Naive thymus-derived CD4-positive, alpha-beta T cell (primary cell): ENCODE measurements around the gene CCNG2. TPM values are rescaled to one million over a fixed set of nuclear protein-coding genes. Genes with fewer than 3 reads are reported as not detected.

Experiments
- ATAC-seq: fragments of 150-1000 bp; cut with Tn5 transposase; 2 replicates; pipeline ENCODE4 v1.10.0; 2021; ENCODE audit warnings: mild to moderate bottlenecking, moderate library complexity
- CTCF ChIA-PET: fragments of 350-600 bp; sonication (Branson Sonifier 250); formaldehyde crosslinking; loops from one replicate; lab custom pipeline; 2021; ENCODE audit warnings: antibody characterized with exemption; lab: Charles Lee
- POLR2A ChIA-PET: fragments of 350-600 bp; sonication (Branson Sonifier 250); formaldehyde crosslinking; loops from one replicate; lab custom pipeline; 2021; ENCODE audit warnings: antibody characterized with exemption, inconsistent platforms; lab: Charles Lee
- DNase-seq, 9 donors: peaks; one replicate each; pipeline versions ENCODE4 v3.0.0 to v3.0.0-alpha.2; 2020 to 2022; ENCODE audit warnings: mixed read lengths in 1 of 9
- H3K27ac ChIP-seq: one replicate; pipeline ENCODE4 v1.7.0; 2013; ENCODE audit warnings: mild to moderate bottlenecking, low read depth, low read length, moderate library complexity
- H3K27me3 ChIP-seq, 2 donors: one replicate each; pipeline ENCODE4 v1.7.0; 2013; ENCODE audit warnings: low read length in 2 of 2, mild to moderate bottlenecking in 2 of 2, moderate library complexity in 2 of 2; ENCODE audit not compliant: control insufficient read depth in 2 of 2, insufficient read depth in 2 of 2
- H3K36me3 ChIP-seq, 3 experiments: 1 replicate in 2 of 3; 2 replicates in 1 of 3; pipeline ENCODE4 v1.7.0; 2013; ENCODE audit warnings: low read length in 3 of 3, mild to moderate bottlenecking in 3 of 3, moderate library complexity in 1 of 3; ENCODE audit not compliant: insufficient read depth in 3 of 3, control insufficient read depth in 2 of 3
- H3K4me1 ChIP-seq, 2 donors: one replicate each; pipeline ENCODE4 v1.7.0; 2013; ENCODE audit warnings: low read length in 2 of 2, mild to moderate bottlenecking in 2 of 2, moderate library complexity in 1 of 2; ENCODE audit not compliant: control insufficient read depth in 2 of 2, insufficient read depth in 2 of 2
- H3K4me3 ChIP-seq: 2 replicates; pipeline ENCODE4 v1.7.0; 2013; ENCODE audit warnings: mild to moderate bottlenecking, low read length
- H3K9me3 ChIP-seq, 3 experiments: 1 replicate in 2 of 3; 2 replicates in 1 of 3; pipeline ENCODE4 v1.7.0; 2013; ENCODE audit warnings: low read length in 3 of 3; ENCODE audit not compliant: control insufficient read depth in 2 of 3
- H3K27ac Mint-ChIP-seq, 9 donors: one replicate each; pipeline ENCODE4 v1.8.0; 2020 to 2022; ENCODE audit warnings: mixed read lengths in 9 of 9, mild to moderate bottlenecking in 8 of 9, moderate library complexity in 5 of 9, inconsistent platforms in 2 of 9
- H3K27me3 Mint-ChIP-seq, 5 donors: one replicate each; pipeline ENCODE4 v1.8.0; 2021 to 2022; ENCODE audit warnings: mixed read lengths in 5 of 5, mild to moderate bottlenecking in 1 of 5
- H3K36me3 Mint-ChIP-seq, 5 donors: one replicate each; pipeline ENCODE4 v1.8.0; 2020 to 2022; ENCODE audit warnings: mixed read lengths in 5 of 5, mild to moderate bottlenecking in 3 of 5, inconsistent platforms in 1 of 5
- H3K4me1 Mint-ChIP-seq, 7 donors: one replicate each; pipeline ENCODE4 v1.8.0; 2020 to 2022; ENCODE audit warnings: mixed read lengths in 7 of 7, mild to moderate bottlenecking in 3 of 7, inconsistent platforms in 1 of 7
- H3K4me3 Mint-ChIP-seq, 10 donors: one replicate each; pipeline ENCODE4 v1.8.0; 2020 to 2022; ENCODE audit warnings: mild to moderate bottlenecking in 10 of 10, mixed read lengths in 10 of 10, moderate library complexity in 6 of 10, inconsistent platforms in 2 of 10
- H3K9me3 Mint-ChIP-seq, 11 donors: one replicate each; pipeline ENCODE4 v1.8.0; 2020 to 2022; ENCODE audit warnings: mixed read lengths in 11 of 11, mild to moderate bottlenecking in 4 of 11, inconsistent platforms in 1 of 11, moderate library complexity in 1 of 11
- intact Hi-C, 2 donors: fragments of 100-400 bp; cut with micrococcal nuclease; formaldehyde crosslinking; loops; one replicate each; pipeline ENCODE4 v1.15.1; 2023
- polyA plus RNA-seq, 2 donors: library from polyadenylated mRNA; unstranded; fragments of 300-500 nt; fragmentation: Illumina TruSeq; gene quantifications; one replicate each; pipeline ENCODE4 v1.2.3, GENCODE V29; 2021
- total RNA-seq, 6 experiments: library from RNA in 5 of 6; stranded (reverse) in 5 of 6; gene quantifications; 1 replicate in 5 of 6; 2 replicates in 1 of 6; pipeline ENCODE4 v1.2.3 and lab custom pipeline; 2021 to 2026

The CCNG2 gene
- total and polyA plus RNA-seq, 7 experiments from 2014 or later: 8.5 to 36.7 (median 24.8) TPM

DNA sequence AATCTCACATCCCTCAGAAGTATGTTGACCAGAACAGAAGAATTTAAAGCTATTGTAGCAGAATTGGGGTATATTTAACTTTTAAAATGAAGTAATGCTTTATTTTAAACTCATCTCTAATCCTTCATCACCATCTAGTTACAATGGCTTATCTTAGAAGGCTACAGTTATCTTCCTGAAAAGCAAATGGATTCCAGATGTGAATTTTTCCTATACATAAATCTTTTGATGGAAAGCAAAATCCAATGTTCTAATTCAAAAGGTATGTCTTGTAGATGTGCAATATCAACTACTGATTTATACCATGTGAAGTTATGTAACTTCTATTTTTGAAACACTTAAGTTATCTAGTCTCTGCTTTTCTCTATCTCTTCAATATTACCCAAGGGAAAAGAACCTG lies 47.6 kb downstream of the CCNG2 start:
- POLR2A ChIA-PET: interaction anchor here (0.6 to 2.4 kb wide), 3 partner anchors 11 to 210 kb away, joined by 3 to 13 read pairs (median 12); no protein-coding TSS in a partner anchor
- H3K36me3 ChIP-seq: no peaks in the 10 kb centered on the region
- H3K27me3 Mint-ChIP-seq: peaks cover 0 to 21% (median 5%) of the 10 kb centered on the region in 5 donors
- peaks cover 0 to 7% (median 0%) of the 10 kb centered on the region in 7 donors for H3K4me1 Mint-ChIP-seq
- no peaks in the 10 kb centered on the region for H3K36me3 Mint-ChIP-seq
- ATAC-seq: no peak
- no peak overlapping the region for H3K4me3 ChIP-seq
- H3K9me3 ChIP-seq: no peaks in the 10 kb centered on the region
- H3K27ac Mint-ChIP-seq: no peak overlapping the region
- no peak overlapping the region for H3K27ac ChIP-seq
- H3K4me3 Mint-ChIP-seq: no peak overlapping the region
- intact Hi-C loops: loop anchor here (5.0 to 10.0 kb wide), 3 partner anchors 250 to 1022 kb away; no protein-coding TSS in a partner anchor
- no peaks in the 10 kb centered on the region for H3K27me3 ChIP-seq
- no peak for DNase-seq
- CTCF ChIA-PET: interaction anchor here (0.5 to 8.5 kb wide), 14 partner anchors 10 to 1025 kb away, joined by 3 to 147 read pairs (median 8); no protein-coding TSS in a partner anchor
- no peaks in the 10 kb centered on the region for H3K9me3 Mint-ChIP-seq
- no peaks in the 10 kb centered on the region for H3K4me1 ChIP-seq

DNA sequence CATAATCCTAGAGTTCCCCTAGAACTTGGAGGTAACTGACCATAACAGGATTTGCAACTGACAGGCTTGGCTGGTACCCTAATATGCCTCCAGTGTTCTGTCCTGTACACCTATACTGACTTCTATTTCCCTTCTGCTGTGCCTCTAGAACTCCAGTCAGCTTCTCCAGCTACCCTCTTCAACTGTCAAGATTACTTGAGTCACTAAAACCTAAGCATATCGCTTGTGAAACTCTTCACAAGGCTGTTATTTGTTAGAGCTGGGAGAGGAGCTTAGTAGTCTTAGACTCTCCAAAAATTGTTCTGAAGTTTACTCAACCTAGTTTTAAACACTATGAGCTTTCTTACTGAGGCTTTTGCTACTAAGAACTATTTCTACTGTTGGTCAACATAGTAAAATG lies 52.0 kb downstream of the CCNG2 start:
- H3K4me3 ChIP-seq: no peak overlapping the region
- H3K27me3 ChIP-seq: no peaks in the 10 kb centered on the region
- no peaks in the 10 kb centered on the region for H3K36me3 ChIP-seq
- Mint-ChIP-seq H3K27me3 (peaks cover 0 to 21% (median 5%) of the 10 kb centered on the region in 5 donors), H3K27ac (no peak overlapping the region), H3K9me3 (no peaks in the 10 kb centered on the region), H3K4me1 (no peaks in the 10 kb centered on the region), H3K4me3 (no peak overlapping the region), H3K36me3 (no peaks in the 10 kb centered on the region)
- ATAC-seq (no peak), DNase-seq (no peak)
- POLR2A ChIA-PET: interaction anchor here (0.6 kb wide), 1 partner anchor 112 kb away, joined by 4 read pairs; no protein-coding TSS in a partner anchor
- intact Hi-C loops: loop anchor here in 1 of 2 donors (10.0 kb wide), 1 partner anchor 254 kb away; no protein-coding TSS in a partner anchor
- H3K4me1 ChIP-seq: no peaks in the 10 kb centered on the region
- H3K27ac ChIP-seq: no peak overlapping the region
- CTCF ChIA-PET: interaction anchor here (1.8 to 3.3 kb wide), 2 partner anchors 10 to 114 kb away, joined by 6 to 13 read pairs; no protein-coding TSS in a partner anchor
- no peaks in the 10 kb centered on the region for H3K9me3 ChIP-seq

DNA sequence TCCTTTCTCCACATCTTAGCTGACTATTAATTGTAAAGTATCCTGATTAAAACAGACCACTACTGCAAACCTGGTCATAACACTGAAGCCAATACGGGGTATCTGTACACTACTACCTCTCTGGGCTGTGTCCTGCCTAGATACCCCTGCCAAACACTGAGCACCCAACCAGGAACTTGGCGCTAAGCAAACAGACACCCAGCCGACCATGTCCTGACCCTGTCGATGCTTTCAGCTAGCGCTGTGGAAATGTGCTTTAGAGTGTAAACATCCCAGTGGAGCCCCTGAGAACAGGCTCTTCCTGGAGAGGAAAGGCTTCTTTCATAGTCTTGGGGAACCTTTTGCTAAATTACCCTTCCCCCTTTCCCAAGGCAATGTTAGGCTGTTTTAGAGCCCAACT lies 52.9 kb downstream of the CCNG2 start:
- no peak for ATAC-seq
- no peak for DNase-seq
- H3K36me3 ChIP-seq: no peaks in the 10 kb centered on the region
- H3K27me3 ChIP-seq: no peaks in the 10 kb centered on the region
- Mint-ChIP-seq H3K36me3 (no peaks in the 10 kb centered on the region), H3K27ac (no peak overlapping the region), H3K4me1 (no peaks in the 10 kb centered on the region), H3K27me3 (peaks cover 0 to 24% (median 5%) of the 10 kb centered on the region in 5 donors), H3K4me3 (no peak overlapping the region), H3K9me3 (no peaks in the 10 kb centered on the region)
- H3K4me3 ChIP-seq: no peak overlapping the region
- CTCF ChIA-PET: interaction anchor here (1.8 to 3.3 kb wide), 2 partner anchors 11 to 115 kb away, joined by 6 to 13 read pairs; no protein-coding TSS in a partner anchor
- no peaks in the 10 kb centered on the region for H3K9me3 ChIP-seq
- POLR2A ChIA-PET: no interaction called here
- H3K4me1 ChIP-seq: no peaks in the 10 kb centered on the region
- no peak overlapping the region for H3K27ac ChIP-seq
- intact Hi-C loops: loop anchor here in 1 of 2 donors (10.0 kb wide), 1 partner anchor 255 kb away; no protein-coding TSS in a partner anchor

DNA sequence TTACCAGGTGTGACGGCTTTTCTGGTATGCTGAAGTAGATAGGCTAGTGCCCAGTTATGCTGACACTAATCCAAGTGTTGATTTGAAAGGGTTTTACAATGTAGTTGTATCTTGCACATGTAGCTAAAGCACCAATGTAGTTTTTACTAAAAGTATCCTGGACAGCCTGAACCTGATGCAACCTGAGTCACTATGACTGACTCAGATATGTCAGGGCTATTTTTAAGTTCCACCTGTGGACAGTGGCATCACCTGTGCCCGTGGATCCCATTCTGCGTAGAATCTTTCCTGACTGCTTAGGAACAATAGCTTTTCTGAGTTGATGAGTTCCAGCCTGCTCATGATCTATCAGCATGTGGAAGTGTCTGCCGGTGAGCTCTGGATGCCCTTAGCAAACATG lies 58.1 kb downstream of the CCNG2 start:
- H3K27ac Mint-ChIP-seq: no peak overlapping the region
- no peaks in the 10 kb centered on the region for H3K9me3 ChIP-seq
- ATAC-seq (no peak), DNase-seq (no peak)
- peaks cover 0 to 4% (median 0%) of the 10 kb centered on the region in 5 donors for H3K27me3 Mint-ChIP-seq
- no peaks in the 10 kb centered on the region for H3K4me1 ChIP-seq
- H3K4me1 Mint-ChIP-seq: no peaks in the 10 kb centered on the region
- H3K36me3 ChIP-seq: no peaks in the 10 kb centered on the region
- no peaks in the 10 kb centered on the region for H3K9me3 Mint-ChIP-seq
- H3K36me3 Mint-ChIP-seq: no peaks in the 10 kb centered on the region
- intact Hi-C loops: no loop called here
- H3K4me3 Mint-ChIP-seq: no peak overlapping the region
- H3K27ac ChIP-seq: no peak overlapping the region
- no peaks in the 10 kb centered on the region for H3K27me3 ChIP-seq
- ChIA-PET POLR2A (no interaction called here), CTCF (no interaction called here)
- no peak overlapping the region for H3K4me3 ChIP-seq

DNA sequence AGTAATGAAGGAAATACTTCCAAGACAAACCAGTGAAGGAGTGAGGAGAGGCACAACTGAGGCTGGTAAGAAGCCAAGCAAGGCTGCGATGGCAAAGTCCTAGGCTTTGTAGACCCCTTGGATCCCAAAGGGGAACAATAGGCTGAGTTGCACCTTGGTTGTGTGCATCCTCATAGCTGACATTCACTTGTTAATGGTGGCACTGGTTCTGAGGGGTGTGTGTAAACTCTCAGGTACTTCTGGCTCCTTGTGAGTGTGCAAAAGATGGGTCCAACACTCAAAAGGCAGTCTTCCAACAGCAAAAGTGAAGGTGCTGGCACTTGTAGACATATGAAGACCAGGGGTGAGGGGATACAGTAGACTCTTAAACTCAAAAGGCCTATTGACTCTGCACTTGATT lies 60.5 kb downstream of the CCNG2 start:
- Histone ChIP-seq H3K4me3 (no peak overlapping the region), H3K9me3 (no peaks in the 10 kb centered on the region), H3K36me3 (no peaks in the 10 kb centered on the region), H3K4me1 (no peaks in the 10 kb centered on the region), H3K27me3 (no peaks in the 10 kb centered on the region), H3K27ac (no peak overlapping the region)
- intact Hi-C loops: no loop called here
- Mint-ChIP-seq H3K4me3 (no peak overlapping the region), H3K9me3 (no peaks in the 10 kb centered on the region), H3K27me3 (peaks cover 0 to 6% (median 0%) of the 10 kb centered on the region in 5 donors), H3K36me3 (no peaks in the 10 kb centered on the region), H3K4me1 (no peaks in the 10 kb centered on the region), H3K27ac (no peak overlapping the region)
- DNase-seq: no peak
- ATAC-seq: no peak
- POLR2A ChIA-PET: no interaction called here
- CTCF ChIA-PET: no interaction called here

DNA sequence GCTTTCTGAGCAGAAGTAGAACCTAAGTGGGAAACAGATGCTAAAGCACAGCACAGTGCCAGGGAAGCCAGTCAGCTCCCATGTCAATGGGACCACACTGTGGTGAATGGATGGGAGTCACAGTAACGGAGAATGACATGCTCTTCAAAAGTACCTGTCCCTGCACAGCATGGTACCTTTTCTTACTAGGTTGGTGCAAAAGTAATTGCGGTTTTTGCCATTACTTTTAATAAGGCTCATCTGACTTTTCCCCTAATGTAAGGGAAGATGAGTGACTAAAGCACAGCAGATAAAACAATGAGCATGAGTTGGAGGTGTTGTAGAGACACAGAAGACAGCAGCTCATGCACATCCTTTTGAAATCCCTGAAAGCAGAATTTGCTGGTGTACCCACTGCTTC lies 62.3 kb downstream of the CCNG2 start:
- intact Hi-C loops: no loop called here
- CTCF ChIA-PET: no interaction called here
- POLR2A ChIA-PET: no interaction called here
- no peaks in the 10 kb centered on the region for H3K4me1 Mint-ChIP-seq
- DNase-seq (no peak), ATAC-seq (no peak)
- H3K27me3 Mint-ChIP-seq: peaks cover 0 to 8% (median 0%) of the 10 kb centered on the region in 5 donors
- H3K4me3 Mint-ChIP-seq: no peak overlapping the region
- H3K36me3 Mint-ChIP-seq: no peaks in the 10 kb centered on the region
- no peak overlapping the region for H3K27ac ChIP-seq
- no peak overlapping the region for H3K4me3 ChIP-seq
- no peaks in the 10 kb centered on the region for H3K9me3 ChIP-seq
- no peak overlapping the region for H3K27ac Mint-ChIP-seq
- no peaks in the 10 kb centered on the region for H3K27me3 ChIP-seq
- H3K4me1 ChIP-seq: no peaks in the 10 kb centered on the region
- no peaks in the 10 kb centered on the region for H3K9me3 Mint-ChIP-seq
- no peaks in the 10 kb centered on the region for H3K36me3 ChIP-seq
